MM.1S (cell line): ENCODE data around the gene TP53.

Experiments used
- DNase-seq: peaks from one replicate; pipeline ENCODE4 v3.0.0-alpha.2; 2015
- H2AFZ ChIP-seq: fragments of 300-600 bp; sonication (generic); 2 replicates; pipeline ENCODE4 v1.6.0; 2016; ENCODE audit warnings: antibody characterized with exemption, low read length
- H3F3A ChIP-seq: fragments of 300-600 bp; sonication (generic); 2 replicates; pipeline ENCODE4 v1.6.1; 2016; ENCODE audit warnings: mild to moderate bottlenecking, antibody characterized with exemption, low read length, moderate library complexity, mixed read lengths; ENCODE audit not compliant: insufficient read depth
- H3K27ac ChIP-seq: fragments of 300-600 bp; sonication (generic); 2 replicates; pipeline ENCODE4 v1.5.1; 2016; ENCODE audit warnings: mild to moderate bottlenecking, low read length
- H3K27me3 ChIP-seq: fragments of 300-600 bp; sonication (generic); replicated peaks from 2 replicates; pipeline ENCODE4 v1.6.0; 2016; ENCODE audit warnings: low read length; ENCODE audit not compliant: insufficient read depth
- H3K36me3 ChIP-seq: fragments of 300-600 bp; sonication (generic); replicated peaks from 2 replicates; pipeline ENCODE4 v1.6.1; 2016; ENCODE audit warnings: mild to moderate bottlenecking, low read length, mixed read lengths; ENCODE audit not compliant: insufficient read depth
- H3K4me1 ChIP-seq: fragments of 300-600 bp; sonication (generic); 2 replicates; pipeline ENCODE4 v1.6.1; 2016; ENCODE audit warnings: low read length, mixed read lengths
- H3K4me2 ChIP-seq: fragments of 300-600 bp; sonication (generic); 2 replicates; pipeline ENCODE4 v1.6.0; 2016; ENCODE audit warnings: low read depth, low read length
- H3K4me3 ChIP-seq: fragments of 300-600 bp; sonication (generic); 2 replicates; pipeline ENCODE4 v1.5.1; 2016; ENCODE audit warnings: low read length, mixed read lengths
- H3K79me2 ChIP-seq: fragments of 300-600 bp; sonication (generic); 2 replicates; pipeline ENCODE4 v1.6.1; 2016; ENCODE audit warnings: mixed run types, low read length, mixed read lengths
- H3K9ac ChIP-seq: fragments of 300-600 bp; sonication (generic); 2 replicates; pipeline ENCODE4 v1.6.1; 2016; ENCODE audit warnings: low read length, mixed read lengths
- H3K9me2 ChIP-seq: fragments of 300-600 bp; sonication (generic); replicated peaks from 2 replicates; pipeline ENCODE4 v1.6.1; 2016; ENCODE audit warnings: mild to moderate bottlenecking, low read length, mixed read lengths; ENCODE audit not compliant: insufficient read depth
- H3K9me3 ChIP-seq: fragments of 300-600 bp; sonication (generic); replicated peaks from 2 replicates; pipeline ENCODE4 v1.6.1; 2016; ENCODE audit warnings: mild to moderate bottlenecking, low read length, mixed read lengths; ENCODE audit not compliant: insufficient read depth
- H4K20me1 ChIP-seq: fragments of 300-600 bp; sonication (generic); 2 replicates; pipeline ENCODE4 v1.6.1; 2016; ENCODE audit warnings: mild to moderate bottlenecking, low read length, moderate library complexity, mixed read lengths; ENCODE audit not compliant: insufficient read depth
- EZH2 ChIP-seq: fragments of 300-600 bp; sonication (generic); optimal IDR thresholded peaks from 2 replicates; pipeline ENCODE3; 2017; ENCODE audit warnings: low read depth, mild to moderate bottlenecking, antibody characterized with exemption, low read length, mixed read lengths
- EZH2phosphoT487 ChIP-seq: fragments of 300-600 bp; sonication (generic); IDR thresholded peaks from 2 replicates; pipeline ENCODE4 v1.6.1; 2018; ENCODE audit warnings: antibody characterized with exemption, low read length
- TF ChIP-seq, protein P1 (sequence below): fragments of 300-600 bp; sonication (generic); IDR thresholded peaks from 2 replicates; pipeline ENCODE4 v1.5.1; 2016; ENCODE audit warnings: antibody characterized with exemption, low read length, mixed read lengths

TP53 gene

DNA sequence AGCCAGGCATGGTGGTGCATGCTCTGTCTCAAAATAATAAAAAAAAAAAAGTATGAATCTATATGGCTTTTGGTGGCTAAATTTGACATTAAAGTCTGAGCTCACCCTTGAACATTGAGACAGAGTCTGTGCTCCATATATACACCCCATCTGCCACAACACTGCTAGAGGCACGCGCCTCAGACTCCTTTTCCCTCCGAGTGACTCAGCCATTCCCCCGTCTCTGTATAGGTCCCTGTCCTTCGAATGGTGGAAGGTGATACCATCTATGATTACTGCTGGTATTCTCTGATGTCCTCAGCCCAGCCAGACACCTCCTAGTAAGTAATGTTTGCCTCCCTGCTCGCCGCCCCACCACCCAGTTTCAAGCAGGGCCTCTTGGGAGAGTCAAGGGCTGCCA is 13.2 kb upstream of the TP53 start:
- TF ChIP-seq EZH2phosphoT487 (no peak), EZH2 (no peak)
- TF ChIP-seq, protein P1, sequence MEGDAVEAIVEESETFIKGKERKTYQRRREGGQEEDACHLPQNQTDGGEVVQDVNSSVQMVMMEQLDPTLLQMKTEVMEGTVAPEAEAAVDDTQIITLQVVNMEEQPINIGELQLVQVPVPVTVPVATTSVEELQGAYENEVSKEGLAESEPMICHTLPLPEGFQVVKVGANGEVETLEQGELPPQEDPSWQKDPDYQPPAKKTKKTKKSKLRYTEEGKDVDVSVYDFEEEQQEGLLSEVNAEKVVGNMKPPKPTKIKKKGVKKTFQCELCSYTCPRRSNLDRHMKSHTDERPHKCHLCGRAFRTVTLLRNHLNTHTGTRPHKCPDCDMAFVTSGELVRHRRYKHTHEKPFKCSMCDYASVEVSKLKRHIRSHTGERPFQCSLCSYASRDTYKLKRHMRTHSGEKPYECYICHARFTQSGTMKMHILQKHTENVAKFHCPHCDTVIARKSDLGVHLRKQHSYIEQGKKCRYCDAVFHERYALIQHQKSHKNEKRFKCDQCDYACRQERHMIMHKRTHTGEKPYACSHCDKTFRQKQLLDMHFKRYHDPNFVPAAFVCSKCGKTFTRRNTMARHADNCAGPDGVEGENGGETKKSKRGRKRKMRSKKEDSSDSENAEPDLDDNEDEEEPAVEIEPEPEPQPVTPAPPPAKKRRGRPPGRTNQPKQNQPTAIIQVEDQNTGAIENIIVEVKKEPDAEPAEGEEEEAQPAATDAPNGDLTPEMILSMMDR, result no peak
- Histone ChIP-seq H3K9ac (no peak overlapping the region), H3K4me3 (no peak overlapping the region), H3K27me3 (peaks cover 15% of the 10 kb centered on the region), H3F3A (no peaks in the 10 kb centered on the region), H3K9me3 (no peaks in the 10 kb centered on the region), H3K4me1 (no peaks in the 10 kb centered on the region), H3K4me2 (no peak overlapping the region), H3K79me2 (no peaks in the 10 kb centered on the region), H3K27ac (no peak overlapping the region), H2AFZ (no peak overlapping the region), H4K20me1 (no peaks in the 10 kb centered on the region), H3K36me3 (no peaks in the 10 kb centered on the region), H3K9me2 (no peaks in the 10 kb centered on the region)
- DNase-seq, result no peak

DNA sequence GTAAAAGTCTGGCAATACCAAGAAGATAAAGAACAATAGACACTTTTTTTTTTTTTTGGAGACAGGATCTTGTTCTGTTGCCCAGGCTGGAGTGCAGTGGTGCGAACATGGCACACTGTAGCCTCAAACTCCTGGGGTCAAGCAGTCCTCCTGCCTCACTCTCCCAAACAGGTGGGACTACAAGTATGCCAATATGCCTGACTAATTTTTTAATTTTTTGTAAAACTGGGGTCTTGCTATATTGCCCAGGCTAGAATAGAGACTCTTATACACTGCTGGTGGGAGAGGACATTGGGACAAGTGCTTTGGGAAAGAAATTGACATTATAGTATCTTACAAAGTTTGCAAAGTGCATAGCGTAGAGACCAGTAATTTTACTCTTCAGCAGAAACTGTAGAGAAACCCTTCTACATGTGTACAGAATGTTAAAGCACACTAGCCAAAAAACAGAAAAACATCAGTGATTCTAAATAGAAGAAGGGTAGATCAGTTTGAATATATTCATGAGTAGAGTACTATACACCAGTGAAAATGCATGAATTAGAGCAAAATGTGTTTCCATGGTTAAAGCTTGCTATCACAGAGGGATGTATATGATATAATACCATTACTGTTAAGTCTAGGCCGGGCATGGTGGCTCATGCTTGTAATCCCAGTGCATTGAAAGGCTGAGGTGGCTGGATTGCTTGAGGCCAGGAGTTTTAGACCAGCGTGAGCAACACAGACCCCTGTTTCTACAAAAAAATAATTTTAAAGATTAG is 10.7 kb upstream of the TP53 start:
- Histone ChIP-seq H3K36me3 (no peaks in the 10 kb centered on the region), H3K4me2 (no peak overlapping the region), H2AFZ (no peak overlapping the region), H3K27ac (no peak overlapping the region), H3K4me1 (no peaks in the 10 kb centered on the region), H3F3A (no peaks in the 10 kb centered on the region), H3K9ac (no peak overlapping the region), H3K27me3 (no peaks in the 10 kb centered on the region), H3K4me3 (no peak overlapping the region), H3K79me2 (no peaks in the 10 kb centered on the region), H3K9me2 (no peaks in the 10 kb centered on the region), H3K9me3 (no peaks in the 10 kb centered on the region), H4K20me1 (no peaks in the 10 kb centered on the region)
- no peak for TF ChIP-seq EZH2phosphoT487
- TF ChIP-seq, protein P1, result no peak
- TF ChIP-seq EZH2, result no peak
- DNase-seq, result no peak

DNA sequence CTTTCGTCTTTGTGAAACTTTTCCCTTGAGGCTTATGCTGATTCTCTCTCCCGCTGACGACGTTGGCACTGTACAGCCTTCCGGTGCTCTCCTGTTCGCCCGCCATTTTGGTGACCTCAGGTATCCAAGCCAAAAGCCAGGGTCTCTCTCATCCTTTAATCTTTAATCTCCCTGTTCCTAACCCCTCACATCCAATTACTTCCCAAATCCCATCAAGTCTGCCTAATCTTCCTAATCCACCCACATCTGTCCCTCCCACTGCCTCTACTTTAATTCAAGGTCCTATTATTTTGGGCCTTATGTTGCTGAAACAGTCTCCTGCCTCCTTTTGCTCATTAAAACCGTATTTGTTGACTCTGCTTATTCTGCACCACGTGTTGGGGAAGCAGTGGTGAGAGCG is 8.3 kb upstream of the TP53 start:
- Histone ChIP-seq H4K20me1 (no peaks in the 10 kb centered on the region), H3K4me3 (no peak overlapping the region), H3K9me2 (no peaks in the 10 kb centered on the region), H3K4me2 (no peak overlapping the region), H3K4me1 (no peaks in the 10 kb centered on the region), H3K27me3 (no peaks in the 10 kb centered on the region), H3K9ac (no peak overlapping the region), H2AFZ (no peak overlapping the region), H3K9me3 (no peaks in the 10 kb centered on the region), H3F3A (no peaks in the 10 kb centered on the region), H3K27ac (no peak overlapping the region), H3K79me2 (no peaks in the 10 kb centered on the region), H3K36me3 (no peaks in the 10 kb centered on the region)
- DNase-seq, result no peak
- TF ChIP-seq, protein P1, result no peak
- TF ChIP-seq EZH2phosphoT487 (no peak), EZH2 (no peak)
